HepG2 (cell line): ENCODE results near the gene HSPA1A. TPM values are rescaled to one million over a fixed set of nuclear protein-coding genes. Genes with fewer than 3 reads are reported as not detected.

Experiments
- BRD4 ChIP-seq: sonication (generic); formaldehyde crosslinking; IDR thresholded peaks from 2 replicates; pipeline ENCODE4 v1.4.0; 2020; ENCODE audit warnings: missing genetic modification reagents
- DBP ChIP-seq: sonication (generic); formaldehyde crosslinking; IDR thresholded peaks from 2 replicates; pipeline ENCODE4 v1.4.0; 2020; ENCODE audit warnings: missing genetic modification reagents; ENCODE audit errors: not compliant biosample characterization
- GABPB1 ChIP-seq: IDR thresholded peaks from 2 replicates; pipeline ENCODE4 v1.6.1; 2016; ENCODE audit warnings: mild to moderate bottlenecking, missing genetic modification reagents, moderate library complexity, missing compliant biosample characterization
- HOXA3 ChIP-seq: sonication (generic); formaldehyde crosslinking; IDR thresholded peaks from 2 replicates; pipeline ENCODE4 v1.5.0; 2020; ENCODE audit warnings: missing genetic modification reagents
- KDM2A ChIP-seq: sonication (generic); formaldehyde crosslinking; IDR thresholded peaks from 2 replicates; pipeline ENCODE4 v1.4.0; 2020; ENCODE audit warnings: low read depth, missing genetic modification reagents, borderline replicate concordance
- LRRFIP1 ChIP-seq: sonication (generic); formaldehyde crosslinking; conservative IDR thresholded peaks from 2 replicates; pipeline ENCODE4 v1.4.0; 2020; ENCODE audit warnings: missing genetic modification reagents
- MYC ChIP-seq: sonication (generic); formaldehyde crosslinking; IDR thresholded peaks from 2 replicates; pipeline ENCODE4 v1.9.0; 2021; ENCODE audit warnings: missing genetic modification reagents, borderline replicate concordance
- ZBTB7A ChIP-seq: sonication (generic); formaldehyde crosslinking; IDR thresholded peaks from 2 replicates; pipeline ENCODE4 v1.8.0; 2022; ENCODE audit warnings: mild to moderate bottlenecking, missing genetic modification reagents
- ZFP90 ChIP-seq: sonication (generic); formaldehyde crosslinking; IDR thresholded peaks from 2 replicates; pipeline ENCODE4 v1.8.0; 2022; ENCODE audit warnings: missing genetic modification reagents, mild to moderate bottlenecking, inconsistent platforms, borderline replicate concordance
- ZNF362 ChIP-seq: sonication (generic); formaldehyde crosslinking; IDR thresholded peaks from 2 replicates; pipeline ENCODE4 v1.4.0; 2020; ENCODE audit warnings: missing genetic modification reagents, mild to moderate bottlenecking, borderline replicate concordance
- ZNF512B ChIP-seq: sonication (generic); formaldehyde crosslinking; IDR thresholded peaks from 2 replicates; pipeline ENCODE4 v1.5.1; 2020; ENCODE audit warnings: missing genetic modification reagents, mild to moderate bottlenecking, borderline replicate concordance
- ZNF547 ChIP-seq: sonication (generic); formaldehyde crosslinking; IDR thresholded peaks from 2 replicates; pipeline ENCODE4 v1.5.1; 2020; ENCODE audit warnings: mild to moderate bottlenecking, missing genetic modification reagents
- ZNF687 ChIP-seq: sonication (generic); formaldehyde crosslinking; IDR thresholded peaks from 2 replicates; pipeline ENCODE4 v1.5.1; 2020; ENCODE audit warnings: mild to moderate bottlenecking, missing genetic modification reagents, moderate library complexity
- ZSCAN29 ChIP-seq: sonication (generic); formaldehyde crosslinking; conservative IDR thresholded peaks from 2 replicates; pipeline ENCODE4 v1.4.0; 2020; ENCODE audit warnings: mild to moderate bottlenecking, missing genetic modification reagents
- polyA plus RNA-seq, 8 experiments: library from polyadenylated mRNA; depleted of rRNA in 3 of 8; stranded (reverse) in 7 of 8; unstranded in 1 of 8; fragments of >200 nt; fragmentation: Illumina TruSeq in 4 of 8; extraction: Trizol in 4 of 8; gene quantifications; 2 replicates each; pipeline versions ENCODE4 v1.2.1 to v1.2.3, GENCODE V29; 2011 to 2016; ENCODE audit warnings: low read depth in 4 of 8, missing spikeins in 1 of 8, mixed read lengths in 1 of 8; ENCODE audit not compliant: insufficient read depth in 1 of 8
- total RNA-seq, 5 experiments: library from RNA; depleted of rRNA; stranded (reverse); fragments of >200 nt; fragmentation: Illumina TruSeq; extraction: Trizol; gene quantifications; 2 replicates each; pipeline ENCODE4 v1.2.3, GENCODE V29; 2016; ENCODE audit warnings: low read depth in 1 of 5

HSPA1A gene
- total and polyA plus RNA-seq, 2 of the 13 experiments (the other 11 are each of a cell fraction or from before 2014, with no cell fraction given) = 44.5 to 85.0 TPM

- TF ChIP-seq LRRFIP1 (no peak), ZNF362 (CRISPR knock-in tag) (peak; percentile 78; the same call in 1 of the 2 replicates), ZNF547 (0 out of 2 replicates have a peak, but pooled peaks have one; percentile 40), ZBTB7A (CRISPR knock-in tag) (0 out of 2 replicates have a peak, but pooled peaks have one; percentile 35), ZNF687 (CRISPR knock-in tag) (peak; percentile 56), BRD4 (CRISPR knock-in tag) (peak; percentile 65; the same call in 1 of the 2 replicates), MYC (peak; percentile 64; the same call in 1 of the 2 replicates), GABPB1 (CRISPR knock-in tag) (0 out of 2 replicates have a peak, but pooled peaks have one; percentile 7), HOXA3 (CRISPR knock-in tag) (peak; percentile 45; the same call in 1 of the 2 replicates), ZNF512B (CRISPR knock-in tag) (no peak), DBP (CRISPR knock-in tag) (peak; percentile 38), ZFP90 (CRISPR knock-in tag) (0 out of 2 replicates have a peak, but pooled peaks have one; percentile 29), ZSCAN29 (0 out of 2 replicates have a peak, but pooled peaks have one; percentile 48), KDM2A (CRISPR knock-in tag) (0 out of 2 replicates have a peak, but pooled peaks have one; percentile 23)
Observed at GRCh38 chr6:31778193-31778592, 37.1 kb upstream of the HSPA1A start (continued).
